Lower leg skin (tissue), 4 donors: ENCODE measurements around the gene ANKRD34A. TPM values are rescaled to one million over a fixed set of nuclear protein-coding genes. Genes with fewer than 3 reads are reported as not detected.

ENCODE experiments used
- DNase-seq, 2 donors: peaks; one replicate each; pipeline ENCODE4 v3.0.0-alpha.2; 2019; ENCODE audit warnings: low spot score in 2 of 2
- H3K4me3 ChIP-seq: fragments of 200-600 bp; sonication (generic); 2 replicates; pipeline ENCODE4 v1.5.1; 2017; ENCODE audit warnings: mild to moderate bottlenecking, low read depth; ENCODE audit not compliant: poor library complexity, severe bottlenecking
- CTCF ChIP-seq, 3 donors: fragments of 450-650 bp; IDR thresholded peaks; one replicate each; pipeline ENCODE4 v1.5.1; 2016; ENCODE audit warnings: antibody characterized with exemption in 3 of 3, mild to moderate bottlenecking in 3 of 3, moderate library complexity in 2 of 3
- POLR2A ChIP-seq, 2 donors: fragments of 450-650 bp; IDR thresholded peaks; one replicate each; pipeline ENCODE4 v1.6.1; 2016 to 2017; ENCODE audit warnings: antibody characterized with exemption in 2 of 2, mild to moderate bottlenecking in 1 of 2, moderate library complexity in 1 of 2
- WGBS, 2 donors: methylation state at CpG; one replicate each; pipeline ENCODE4 v1.1.5; 2018; 5-methylcytosine and 5-hydroxymethylcytosine counted together
- intact Hi-C: fragments of 100-400 bp; cut with DNase I; formaldehyde crosslinking; loops from one replicate; pipeline ENCODE4 v1.15.0; 2023; ENCODE audit warnings: low total_unique reads
- total RNA-seq, 4 donors: library from RNA; depleted of rRNA; stranded (reverse); fragments of >200 nt; gene quantifications; one replicate each; pipeline ENCODE4 v1.1.0, GENCODE V29; 2016

ANKRD34A gene
- 1 to 10 TPM in 1 of 4 donors, under 1 TPM in 3; 0.12 to 1.3 (median 0.39) TPM for total RNA-seq

- intact Hi-C loops = no loop called here
- peak; percentile 97 to 99 for DNase-seq
- WGBS, 2 donors = 1% methylated on average over 37 of the region's 37 CpGs
- peak within 1 kb of the TSS; percentile 42 for H3K4me3 ChIP-seq
- peak in 1 of 2 donors; percentile 73 for TF ChIP-seq POLR2A (IDR thresholded peaks at IDR 0.05)
- TF ChIP-seq CTCF (IDR thresholded peaks at IDR 0.05) = no peak
Measured at GRCh38 chr1:145964328-145965118, at the start of gene ANKRD34A, which contains the start of gene POLR3GL. TSS of gene ANKRD34A (minus strand) at chr1:145964575. CDS start at chr1:145961759, 2,816 bp downstream. TSS of gene POLR3GL (plus strand) at chr1:145964690. CDS start at chr1:145974866, 10,176 bp downstream.

- no peak for DNase-seq
- no peak overlapping the region for H3K4me3 ChIP-seq
- TF ChIP-seq CTCF (IDR thresholded peaks at IDR 0.05) (no peak), POLR2A (IDR thresholded peaks at IDR 0.05) (no peak)
- 75 to 81% methylated on average over 6 of the region's 6 CpGs for WGBS, 2 donors
- intact Hi-C loops = loop anchor here (5.0 to 10.0 kb wide), 2 partner anchors 99 to 166 kb away; partner anchors contain the start of genes ITGA10, NUDT17 and PEX11B
Measured at GRCh38 chr1:146013559-146013922, 49.2 kb upstream of the ANKRD34A start.

DNA sequence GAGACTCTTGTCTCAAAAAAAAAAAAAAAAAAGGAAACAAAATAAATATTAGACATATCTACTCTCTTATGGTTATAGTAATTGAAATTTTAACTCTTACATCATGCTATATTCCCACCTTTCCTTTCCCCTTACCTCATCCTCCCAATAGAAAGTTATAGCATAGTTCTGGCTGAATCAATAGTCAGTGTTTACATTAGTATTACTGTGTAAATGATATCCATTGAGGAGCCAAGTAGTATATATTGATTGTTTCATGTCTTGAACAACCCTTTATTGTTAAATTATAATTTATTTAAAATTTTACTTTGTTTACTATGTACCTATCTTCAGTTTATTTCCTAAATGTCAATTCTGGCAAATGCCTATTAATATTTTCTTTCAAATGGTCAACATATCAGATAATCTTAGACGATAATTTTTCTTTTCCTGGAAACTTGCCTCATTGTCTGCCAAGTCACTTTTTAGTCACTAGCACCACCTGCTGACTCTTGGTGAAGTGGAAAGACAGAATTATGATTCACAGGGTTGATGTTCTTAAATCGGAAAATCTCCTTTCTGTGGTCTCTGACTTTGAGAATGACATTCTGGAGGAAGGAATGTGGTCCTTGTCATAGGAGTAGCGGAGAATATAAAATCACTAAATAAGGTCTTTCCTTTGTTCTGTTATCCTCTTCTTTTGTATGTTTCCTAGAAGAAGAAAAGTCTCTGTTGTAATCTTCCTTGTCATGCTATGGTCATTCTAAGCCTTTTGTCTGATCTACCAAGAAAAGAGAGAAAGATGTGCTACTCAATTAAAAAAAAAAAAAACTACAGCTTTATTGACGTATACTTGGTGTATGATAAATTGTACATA lies 48.6 kb upstream of the ANKRD34A start:
- no peak overlapping the region for H3K4me3 ChIP-seq
- no peak for TF ChIP-seq POLR2A (IDR thresholded peaks at IDR 0.05)
- no peak for TF ChIP-seq CTCF (IDR thresholded peaks at IDR 0.05)
- DNase-seq = no peak
- 8 to 17% methylated on average over 4 of the region's 4 CpGs for WGBS, 2 donors
- intact Hi-C loops = loop anchor here (5.0 to 10.0 kb wide), 2 partner anchors 98 to 166 kb away; partner anchors contain the start of genes ITGA10, NUDT17 and PEX11B

- no peak for DNase-seq
- intact Hi-C loops = loop anchor here (5.0 to 10.0 kb wide), 2 partner anchors 95 to 163 kb away; partner anchors contain the start of genes ITGA10, NUDT17 and PEX11B
- 67 to 70% methylated on average over 8 of the region's 8 CpGs for WGBS, 2 donors
- no peak for TF ChIP-seq CTCF (IDR thresholded peaks at IDR 0.05)
- TF ChIP-seq POLR2A (IDR thresholded peaks at IDR 0.05) = no peak
- H3K4me3 ChIP-seq = no peak overlapping the region
Measured at GRCh38 chr1:146010126-146010738, 45.9 kb upstream of the ANKRD34A start.

- no peak for DNase-seq
- intact Hi-C loops = loop anchor here (2.0 kb wide), 1 partner anchor 29 kb away; no protein-coding TSS in a partner anchor
- H3K4me3 ChIP-seq = no peak overlapping the region
- TF ChIP-seq CTCF (IDR thresholded peaks at IDR 0.05) (peak in 1 of 3 donors; percentile 2), POLR2A (IDR thresholded peaks at IDR 0.05) (no peak)
- 83 to 86% methylated on average over 8 of the region's 8 CpGs for WGBS, 2 donors
Measured at GRCh38 chr1:146007489-146008133, 43.2 kb upstream of the ANKRD34A start.
